CD14-positive monocyte (primary cell): ENCODE results near the gene IER5L. TPM values are rescaled to one million over a fixed set of nuclear protein-coding genes. Genes with fewer than 3 reads are reported as not detected.

ENCODE experiments used
- DNase-seq, 3 donors: peaks; one replicate each; pipeline ENCODE4 v3.0.0-alpha.2; 2011 to 2022
- H2AFZ ChIP-seq: 2 replicates; pipeline ENCODE4 v1.6.0; 2012; ENCODE audit warnings: mild to moderate bottlenecking, low read depth, low read length, inconsistent platforms; ENCODE audit not compliant: insufficient read depth, poor library complexity, severe bottlenecking
- H3K27ac ChIP-seq, 2 donors: 1 replicate in 1 of 2; 2 replicates in 1 of 2; pipeline ENCODE4 v1.5.1; 2012 to 2013; ENCODE audit warnings: low read length in 2 of 2, control low read depth in 1 of 2, inconsistent platforms in 1 of 2, low read depth in 1 of 2, mild to moderate bottlenecking in 1 of 2
- H3K27me3 ChIP-seq, 2 donors: one replicate each; pipeline versions ENCODE4 v1.6.0 to v1.6.1; 2011 to 2013; ENCODE audit warnings: low read length in 2 of 2; ENCODE audit not compliant: control insufficient read depth in 2 of 2, insufficient read depth in 2 of 2
- H3K36me3 ChIP-seq, 2 donors: replicated peaks in 1 of 2; 1 replicate in 1 of 2; 2 replicates in 1 of 2; pipeline versions ENCODE4 v1.5.1 to v1.6.1; 2012 to 2013; ENCODE audit warnings: low read length in 2 of 2, control low read depth in 1 of 2, inconsistent platforms in 1 of 2, mild to moderate bottlenecking in 1 of 2; ENCODE audit not compliant: insufficient read depth in 2 of 2, control insufficient read depth in 1 of 2
- H3K4me1 ChIP-seq, 2 donors: 1 replicate in 1 of 2; 2 replicates in 1 of 2; pipeline versions ENCODE4 v1.5.1 to v1.6.1; 2012 to 2013; ENCODE audit warnings: low read length in 2 of 2, control low read depth in 1 of 2, inconsistent platforms in 1 of 2, mild to moderate bottlenecking in 1 of 2, moderate library complexity in 1 of 2; ENCODE audit not compliant: insufficient read depth in 2 of 2, control insufficient read depth in 1 of 2
- H3K4me2 ChIP-seq: replicated peaks from 2 replicates; pipeline ENCODE3; 2012; ENCODE audit warnings: low read length, moderate library complexity, mild to moderate bottlenecking; ENCODE audit not compliant: poor library complexity, severe bottlenecking; ENCODE audit errors: extremely low read depth
- H3K4me3 ChIP-seq, 3 experiments: fragments of 200-600 bp in 1 of 3; sonication (generic) in 1 of 3; replicated peaks in 1 of 3; 1 replicate in 2 of 3; 2 replicates in 1 of 3; pipeline ENCODE4 v1.5.1; 2011 to 2013; ENCODE audit warnings: low read length in 3 of 3, mild to moderate bottlenecking in 3 of 3, control low read depth in 2 of 3, low read depth in 2 of 3, inconsistent platforms in 1 of 3, moderate library complexity in 1 of 3
- H3K79me2 ChIP-seq: 2 replicates; pipeline ENCODE4 v1.6.0; 2012; ENCODE audit warnings: mild to moderate bottlenecking, control low read depth, inconsistent platforms, low read length, moderate library complexity; ENCODE audit not compliant: insufficient read depth
- H3K9ac ChIP-seq: 2 replicates; pipeline ENCODE4 v1.6.0; 2017; ENCODE audit warnings: low read length, mild to moderate bottlenecking; ENCODE audit not compliant: insufficient read depth, poor library complexity, severe bottlenecking
- H3K9me3 ChIP-seq, 2 donors: replicated peaks in 1 of 2; 1 replicate in 1 of 2; 2 replicates in 1 of 2; pipeline versions ENCODE4 v1.5.1 to v1.6.1; 2012 to 2013; ENCODE audit warnings: low read length in 2 of 2, control low read depth in 1 of 2; ENCODE audit not compliant: control insufficient read depth in 1 of 2, insufficient read depth in 1 of 2
- H4K20me1 ChIP-seq: 2 replicates; pipeline ENCODE4 v1.6.0; 2012; ENCODE audit warnings: mild to moderate bottlenecking, low read length, control low read depth, moderate library complexity; ENCODE audit not compliant: insufficient read depth
- H3K27ac Mint-ChIP-seq, 7 donors: one replicate each; pipeline ENCODE4 v1.8.0; 2020; ENCODE audit warnings: mild to moderate bottlenecking in 7 of 7, mixed read lengths in 7 of 7, moderate library complexity in 6 of 7, inconsistent platforms in 2 of 7
- H3K27me3 Mint-ChIP-seq, 3 donors: one replicate each; pipeline ENCODE4 v1.8.0; 2021 to 2022; ENCODE audit warnings: low read depth in 3 of 3, mild to moderate bottlenecking in 3 of 3, mixed read lengths in 3 of 3, moderate library complexity in 3 of 3, inconsistent platforms in 1 of 3
- H3K36me3 Mint-ChIP-seq, 2 donors: one replicate each; pipeline ENCODE4 v1.8.0; 2020; ENCODE audit warnings: mixed read lengths in 2 of 2, inconsistent platforms in 1 of 2, mild to moderate bottlenecking in 1 of 2
- H3K4me1 Mint-ChIP-seq: one replicate; pipeline ENCODE4 v1.8.0; 2020; ENCODE audit warnings: mild to moderate bottlenecking, mixed read lengths
- H3K4me3 Mint-ChIP-seq, 2 donors: one replicate each; pipeline ENCODE4 v1.8.0; 2020; ENCODE audit warnings: mild to moderate bottlenecking in 2 of 2, mixed read lengths in 2 of 2, moderate library complexity in 1 of 2
- H3K9me3 Mint-ChIP-seq, 7 donors: one replicate each; pipeline ENCODE4 v1.8.0; 2020 to 2022; ENCODE audit warnings: mixed read lengths in 7 of 7, mild to moderate bottlenecking in 6 of 7, moderate library complexity in 6 of 7, inconsistent platforms in 2 of 7
- CTCF ChIP-seq: fragments of 200-600 bp; IDR thresholded peaks from one replicate; pipeline ENCODE4 v1.8.0; 2022; ENCODE audit warnings: antibody characterized with exemption, mild to moderate bottlenecking
- WGBS: methylation state at CpG from one replicate; pipeline ENCODE4 v1.1.5; 2013; ENCODE audit warnings: missing lambda C conversion rate; ENCODE audit not compliant: insufficient coverage; 5-methylcytosine and 5-hydroxymethylcytosine counted together
- intact Hi-C, 2 donors: fragments of 100-400 bp; cut with micrococcal nuclease; formaldehyde crosslinking; loops; one replicate each; pipeline versions ENCODE4 v1.15.0 to v1.15.1; 2023
- polyA plus RNA-seq, 3 donors: library from polyadenylated mRNA; depleted of rRNA in 1 of 3; unstranded in 2 of 3; stranded (reverse) in 1 of 3; fragments of 300-500 nt in 2 of 3; fragments of >200 nt in 1 of 3; fragmentation: Illumina TruSeq in 2 of 3; gene quantifications; 1 replicate in 2 of 3; 2 replicates in 1 of 3; pipeline ENCODE4 v1.2.3, GENCODE V29; 2012 to 2021

The IER5L gene
- polyA plus RNA-seq, 3 donors: 0.36 to 15.5 (median 0.79) TPM

DNA sequence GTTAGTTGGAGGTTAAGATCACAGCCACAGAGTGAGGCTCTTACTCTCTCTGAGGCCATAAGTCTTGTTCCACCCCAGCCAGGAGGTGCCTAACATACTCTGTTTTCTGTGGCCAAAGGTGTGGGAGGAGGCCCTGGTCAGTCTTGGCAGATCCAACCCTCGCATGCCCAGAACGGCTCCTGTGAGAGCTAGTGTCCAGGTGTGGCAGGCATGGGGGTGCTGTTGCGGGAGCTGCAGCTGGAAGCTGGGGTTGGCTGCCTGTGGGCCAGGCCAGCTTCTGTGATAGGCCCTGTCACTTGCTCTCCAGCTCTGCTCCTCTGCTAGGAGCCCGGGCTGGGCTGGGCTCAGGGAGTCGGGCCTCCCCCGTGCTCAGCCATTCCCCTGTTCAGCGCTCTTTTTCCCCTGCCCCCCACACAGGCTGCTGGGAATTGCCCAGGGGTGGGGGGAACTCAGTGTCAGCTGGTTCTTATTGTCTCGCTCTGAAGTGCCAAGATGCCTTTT lies 31.6 kb downstream of the IER5L start:
- Mint-ChIP-seq H3K4me3 (no peak overlapping the region), H3K27me3 (peaks cover 0 to 2% (median 1%) of the 10 kb centered on the region in 3 donors), H3K36me3 (peaks cover 47 to 77% of the 10 kb centered on the region in 2 donors), H3K9me3 (peaks cover 0 to 2% (median 0%) of the 10 kb centered on the region in 7 donors), H3K4me1 (peaks cover 18% of the 10 kb centered on the region), H3K27ac (peak overlapping the region in 2 of 7 donors; percentile 20 to 26)
- H3K4me1 ChIP-seq: peaks cover 13 to 19% of the 10 kb centered on the region in 2 donors
- H3K27ac ChIP-seq: no peak overlapping the region
- H4K20me1 ChIP-seq: peaks cover 7% of the 10 kb centered on the region
- 96% methylated on average over 4 of the region's 8 CpGs for WGBS
- H2AFZ ChIP-seq: no peak overlapping the region
- peaks cover 13% of the 10 kb centered on the region for H3K79me2 ChIP-seq
- DNase-seq: no peak
- H3K27me3 ChIP-seq: no peaks in the 10 kb centered on the region
- no peak overlapping the region for H3K4me2 ChIP-seq
- H3K9me3 ChIP-seq: no peaks in the 10 kb centered on the region
- H3K9ac ChIP-seq: no peak overlapping the region
- intact Hi-C loops: no loop called here
- H3K36me3 ChIP-seq: peaks cover 54 to 70% of the 10 kb centered on the region in 2 donors
- no peak overlapping the region for H3K4me3 ChIP-seq
- no peak for TF ChIP-seq CTCF

- Mint-ChIP-seq H3K27me3 (peaks cover 0 to 2% (median 1%) of the 10 kb centered on the region in 3 donors), H3K4me3 (no peak overlapping the region), H3K9me3 (peaks cover 0 to 2% (median 0%) of the 10 kb centered on the region in 7 donors), H3K4me1 (peaks cover 24% of the 10 kb centered on the region), H3K27ac (peak overlapping the region in 1 of 7 donors; percentile 10), H3K36me3 (peaks cover 41 to 72% of the 10 kb centered on the region in 2 donors)
- Histone ChIP-seq H4K20me1 (peaks cover 7% of the 10 kb centered on the region), H3K27me3 (no peaks in the 10 kb centered on the region), H2AFZ (no peak overlapping the region), H3K36me3 (peaks cover 50 to 64% of the 10 kb centered on the region in 2 donors), H3K27ac (peak overlapping the region in 1 of 2 donors; percentile 14), H3K4me2 (no peak overlapping the region), H3K79me2 (peaks cover 17% of the 10 kb centered on the region), H3K4me1 (peaks cover 20 to 26% of the 10 kb centered on the region in 2 donors), H3K9me3 (no peaks in the 10 kb centered on the region), H3K4me3 (no peak overlapping the region), H3K9ac (no peak overlapping the region)
- DNase-seq: no peak
- 100% methylated on average over 4 of the region's 7 CpGs for WGBS
- intact Hi-C loops: no loop called here
- no peak for TF ChIP-seq CTCF
These were observed 32.2 kb downstream of the IER5L start for GRCh38 chr9:129145841-129146292.
